Measurements from ENCODE around the gene KIAA1958. TPM values are rescaled to one million over a fixed set of nuclear protein-coding genes. Genes with fewer than 3 reads are reported as not detected.
A peak's percentile ranks its signal among the peaks of the same experiment; 100 is the strongest.

The KIAA1958 gene
- total RNA-seq, 1 experiment from 2014 or later, result 1.1 TPM

GRCh38 chr9:112475318-112475717, 11.3 kb upstream of the KIAA1958 start:
- Histone ChIP-seq H3K4me1 (replicated peaks) (no peaks in the 10 kb centered on the region), H3K36me3 (0 out of 2 replicates have a peak, but pooled peaks cover 9% of the 10 kb centered on the region), H3K27me3 (replicated peaks) (no peaks in the 10 kb centered on the region), H3K9me3 (replicated peaks) (no peaks in the 10 kb centered on the region), H3K4me3 (no peak overlapping the region), H3K27ac (no peak overlapping the region)
- no peak for DNase-seq (ENCODE audit: low read depth in 1 of 2, low spot score in 2 of 2)

GRCh38 chr9:112477330-112477729, 9.3 kb upstream of the KIAA1958 start:
- H3K27ac ChIP-seq, result no peak overlapping the region
- no peaks in the 10 kb centered on the region for H3K27me3 ChIP-seq (replicated peaks)
- DNase-seq (ENCODE audit: low read depth in 1 of 2, low spot score in 2 of 2), result no peak
- H3K4me1 ChIP-seq (replicated peaks), result no peaks in the 10 kb centered on the region
- 0 out of 2 replicates have a peak, but pooled peaks cover under 1% of the 10 kb centered on the region for H3K36me3 ChIP-seq
- no peak overlapping the region for H3K4me3 ChIP-seq
- H3K9me3 ChIP-seq (replicated peaks), result no peaks in the 10 kb centered on the region

- no peak for DNase-seq (ENCODE audit: low read depth in 1 of 2, low spot score in 2 of 2)
- H3K27me3 ChIP-seq (replicated peaks), result no peaks in the 10 kb centered on the region
- no peaks in the 10 kb centered on the region for H3K36me3 ChIP-seq
- H3K9me3 ChIP-seq (replicated peaks), result no peaks in the 10 kb centered on the region
- no peak overlapping the region for H3K27ac ChIP-seq
- H3K4me1 ChIP-seq (replicated peaks), result no peaks in the 10 kb centered on the region
- H3K4me3 ChIP-seq, result no peak overlapping the region
These were observed 7.4 kb upstream of the KIAA1958 start for GRCh38 chr9:112479221-112479620.

- Histone ChIP-seq H3K27ac (no peak overlapping the region), H3K9me3 (replicated peaks) (no peaks in the 10 kb centered on the region; the same call in 1 of the 2 replicates), H3K36me3 (peaks cover 5% of the 10 kb centered on the region), H3K27me3 (replicated peaks) (no peaks in the 10 kb centered on the region), H3K4me3 (no peak overlapping the region), H3K4me1 (replicated peaks) (peaks cover 9% of the 10 kb centered on the region; the same call in 1 of the 2 replicates)
- DNase-seq (ENCODE audit: low read depth in 1 of 2, low spot score in 2 of 2), result no peak
These were observed 2.0 kb upstream of the KIAA1958 start for GRCh38 chr9:112484607-112485006.

- DNase-seq (ENCODE audit: low read depth in 1 of 2, low spot score in 2 of 2), result no peak
- Histone ChIP-seq H3K36me3 (peaks cover 5% of the 10 kb centered on the region), H3K27me3 (replicated peaks) (no peaks in the 10 kb centered on the region), H3K27ac (no peak overlapping the region), H3K4me1 (replicated peaks) (peaks cover 9% of the 10 kb centered on the region; the same call in 1 of the 2 replicates), H3K9me3 (replicated peaks) (no peaks in the 10 kb centered on the region; the same call in 1 of the 2 replicates), H3K4me3 (no peak overlapping the region)
These were observed 1.1 kb upstream of the KIAA1958 start for GRCh38 chr9:112485574-112485973.

GRCh38 chr9:112487008-112487798, 576 bp downstream of the KIAA1958 start:
- Histone ChIP-seq H3K4me3 (peak overlapping the region; percentile 91), H3K9me3 (replicated peaks) (no peaks in the 10 kb centered on the region; the same call in 1 of the 2 replicates), H3K27ac (0 out of 2 replicates have a peak overlapping the region, but pooled peaks have one; percentile 32), H3K4me1 (replicated peaks) (peaks cover 9% of the 10 kb centered on the region; the same call in 1 of the 2 replicates), H3K36me3 (peaks cover 5% of the 10 kb centered on the region), H3K27me3 (replicated peaks) (no peaks in the 10 kb centered on the region)
- peak; percentile 33 to 51 for DNase-seq (ENCODE audit: low read depth in 1 of 2, low spot score in 2 of 2)

- H3K9me3 ChIP-seq (replicated peaks), result no peaks in the 10 kb centered on the region; the same call in 1 of the 2 replicates
- peak overlapping the region; percentile 91 for H3K4me3 ChIP-seq
- no peak for DNase-seq (ENCODE audit: low read depth in 1 of 2, low spot score in 2 of 2)
- H3K36me3 ChIP-seq, result peaks cover 5% of the 10 kb centered on the region
- H3K4me1 ChIP-seq (replicated peaks), result peaks cover 9% of the 10 kb centered on the region; the same call in 1 of the 2 replicates
- no peak overlapping the region for H3K27ac ChIP-seq
- H3K27me3 ChIP-seq (replicated peaks), result no peaks in the 10 kb centered on the region
These were observed 1.2 kb downstream of the KIAA1958 start for GRCh38 chr9:112487799-112488340.

GRCh38 chr9:112489039-112489546, 2.5 kb downstream of the KIAA1958 start:
- Histone ChIP-seq H3K4me3 (no peak overlapping the region), H3K27me3 (replicated peaks) (no peaks in the 10 kb centered on the region), H3K27ac (no peak overlapping the region), H3K9me3 (replicated peaks) (no peaks in the 10 kb centered on the region; the same call in 1 of the 2 replicates), H3K36me3 (peaks cover 5% of the 10 kb centered on the region), H3K4me1 (replicated peaks) (peaks cover 9% of the 10 kb centered on the region; the same call in 1 of the 2 replicates)
- DNase-seq (ENCODE audit: low read depth in 1 of 2, low spot score in 2 of 2), result no peak

- no peaks in the 10 kb centered on the region for H3K27me3 ChIP-seq (replicated peaks)
- H3K4me3 ChIP-seq, result no peak overlapping the region
- H3K27ac ChIP-seq, result no peak overlapping the region
- peaks cover 9% of the 10 kb centered on the region; the same call in 1 of the 2 replicates for H3K4me1 ChIP-seq (replicated peaks)
- H3K9me3 ChIP-seq (replicated peaks), result no peaks in the 10 kb centered on the region; the same call in 1 of the 2 replicates
- H3K36me3 ChIP-seq, result peaks cover 5% of the 10 kb centered on the region
- no peak for DNase-seq (ENCODE audit: low read depth in 1 of 2, low spot score in 2 of 2)
These were observed 3.4 kb downstream of the KIAA1958 start for GRCh38 chr9:112489876-112490666.

GRCh38 chr9:112493393-112494137, 6.9 kb downstream of the KIAA1958 start:
- no peaks in the 10 kb centered on the region for H3K36me3 ChIP-seq
- DNase-seq (ENCODE audit: low read depth in 1 of 2, low spot score in 2 of 2), result no peak
- H3K4me1 ChIP-seq (replicated peaks), result no peaks in the 10 kb centered on the region
- no peaks in the 10 kb centered on the region; the same call in 1 of the 2 replicates for H3K9me3 ChIP-seq (replicated peaks)
- H3K4me3 ChIP-seq, result no peak overlapping the region
- H3K27ac ChIP-seq, result no peak overlapping the region
- H3K27me3 ChIP-seq (replicated peaks), result no peaks in the 10 kb centered on the region

- no peaks in the 10 kb centered on the region; the same call in 1 of the 2 replicates for H3K9me3 ChIP-seq (replicated peaks)
- no peak overlapping the region for H3K27ac ChIP-seq
- H3K4me1 ChIP-seq (replicated peaks), result no peaks in the 10 kb centered on the region
- DNase-seq (ENCODE audit: low read depth in 1 of 2, low spot score in 2 of 2), result no peak
- H3K36me3 ChIP-seq, result no peaks in the 10 kb centered on the region
- H3K27me3 ChIP-seq (replicated peaks), result no peaks in the 10 kb centered on the region
- H3K4me3 ChIP-seq, result no peak overlapping the region
These were observed 7.5 kb downstream of the KIAA1958 start for GRCh38 chr9:112494153-112494552.

- Histone ChIP-seq H3K9me3 (replicated peaks) (no peaks in the 10 kb centered on the region; the same call in 1 of the 2 replicates), H3K36me3 (no peaks in the 10 kb centered on the region), H3K27me3 (replicated peaks) (no peaks in the 10 kb centered on the region), H3K27ac (no peak overlapping the region), H3K4me3 (no peak overlapping the region), H3K4me1 (replicated peaks) (no peaks in the 10 kb centered on the region)
- no peak for DNase-seq (ENCODE audit: low read depth in 1 of 2, low spot score in 2 of 2)
These were observed 9.0 kb downstream of the KIAA1958 start for GRCh38 chr9:112495614-112496013.
